GM04503 (cell line): ENCODE data around the gene ETS1.

Experiments
- DNase-seq: peaks from one replicate; pipeline ENCODE4 v3.0.0-alpha.2; 2012; ENCODE audit warnings: low read depth

Gene ETS1

DNA sequence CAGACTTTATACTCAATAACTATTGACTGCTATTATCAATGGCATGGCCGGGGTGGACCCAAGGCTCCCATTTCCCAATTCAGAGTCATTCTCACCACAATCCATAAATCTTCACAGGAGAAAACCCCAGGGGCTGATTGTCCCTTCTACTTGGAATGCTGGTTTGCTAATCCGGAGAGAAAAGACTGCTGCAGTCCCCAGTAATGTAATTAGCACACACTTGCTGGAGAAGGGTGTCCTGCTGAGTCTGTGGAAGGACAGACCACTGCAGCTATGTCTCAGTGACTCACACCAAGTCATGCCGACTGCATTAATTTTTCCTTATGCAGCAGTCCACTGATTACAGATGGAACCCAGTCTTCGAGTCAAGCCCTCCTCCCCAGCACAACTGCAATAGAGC, 5.9 kb upstream of the ETS1 start:
- no peak for DNase-seq

DNA sequence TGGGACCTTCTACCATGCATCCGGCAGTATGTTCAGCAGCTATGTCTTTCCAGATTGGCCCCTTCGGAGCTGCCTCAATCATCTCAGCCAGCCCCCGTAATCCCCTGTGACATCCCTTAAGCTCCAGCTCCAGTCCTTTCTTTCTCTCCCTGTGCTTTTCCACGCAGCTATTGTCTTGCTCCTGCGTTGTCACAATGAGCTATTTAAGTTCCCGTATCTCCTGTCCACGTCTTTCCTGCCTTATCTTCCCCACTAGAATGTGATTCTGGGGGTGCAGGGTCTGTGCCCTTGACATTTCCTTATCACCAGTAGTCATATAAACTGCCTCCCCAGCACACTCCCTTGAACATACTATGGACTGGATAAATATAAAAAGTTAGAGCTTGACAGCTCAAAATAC, 5.1 kb upstream of the ETS1 start:
- no peak for DNase-seq

DNA sequence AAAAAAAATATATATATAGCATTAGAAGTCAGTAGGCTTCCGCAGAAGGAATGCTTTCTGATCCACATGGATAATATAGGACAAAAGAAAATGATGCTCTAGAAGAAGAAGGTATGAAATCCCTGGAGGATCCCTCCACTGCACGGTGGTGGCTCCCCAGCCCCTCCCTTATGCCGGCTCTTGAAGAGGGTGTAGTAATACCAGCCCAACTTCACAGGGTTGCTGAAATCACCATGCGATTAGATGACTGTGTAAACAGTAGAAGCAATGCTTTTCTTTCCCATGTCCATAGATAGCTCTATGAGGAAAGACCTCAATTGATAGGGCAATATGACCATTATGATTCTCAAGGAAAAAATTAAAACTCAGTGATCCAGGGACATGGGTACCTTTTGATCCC, 3.2 kb upstream of the ETS1 start:
- no peak for DNase-seq

DNA sequence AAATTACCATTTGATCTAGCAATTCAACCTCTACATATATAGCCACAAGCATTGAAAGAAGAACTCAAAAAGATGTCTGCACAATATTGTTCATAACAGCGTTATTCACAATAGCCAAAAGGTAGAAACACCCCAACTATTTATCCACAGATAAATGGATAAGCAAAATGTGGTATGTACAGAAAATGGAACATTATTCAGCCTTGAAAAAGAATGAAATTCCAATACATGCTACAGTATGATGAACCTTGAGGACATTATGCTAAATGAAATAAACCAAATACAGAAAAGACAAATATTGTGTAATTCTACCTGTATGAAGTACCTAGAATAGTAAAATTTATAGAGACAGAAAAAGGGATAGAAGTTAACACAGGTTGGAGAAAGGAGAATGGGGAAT, 2.6 kb upstream of the ETS1 start:
- DNase-seq = no peak

DNA sequence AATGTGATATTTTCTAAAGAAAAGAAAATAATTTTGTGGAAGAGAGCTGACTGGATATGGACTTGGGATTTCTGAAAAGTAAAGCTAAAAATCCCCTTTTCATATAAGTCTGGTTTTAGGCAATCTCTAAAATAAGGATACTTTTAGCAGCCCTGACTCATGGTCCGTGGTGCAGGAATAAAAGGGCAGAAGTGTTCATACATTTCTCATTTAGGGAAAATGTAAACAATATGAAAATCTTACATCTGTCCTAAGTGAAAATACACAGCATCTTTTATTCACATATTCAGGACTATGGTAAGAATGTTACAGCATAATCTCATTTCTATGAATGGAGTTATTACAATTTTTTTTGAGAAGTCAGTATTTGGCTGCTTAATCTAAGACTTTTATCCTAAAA, 735 bp upstream of the ETS1 start:
- no peak for DNase-seq

DNA sequence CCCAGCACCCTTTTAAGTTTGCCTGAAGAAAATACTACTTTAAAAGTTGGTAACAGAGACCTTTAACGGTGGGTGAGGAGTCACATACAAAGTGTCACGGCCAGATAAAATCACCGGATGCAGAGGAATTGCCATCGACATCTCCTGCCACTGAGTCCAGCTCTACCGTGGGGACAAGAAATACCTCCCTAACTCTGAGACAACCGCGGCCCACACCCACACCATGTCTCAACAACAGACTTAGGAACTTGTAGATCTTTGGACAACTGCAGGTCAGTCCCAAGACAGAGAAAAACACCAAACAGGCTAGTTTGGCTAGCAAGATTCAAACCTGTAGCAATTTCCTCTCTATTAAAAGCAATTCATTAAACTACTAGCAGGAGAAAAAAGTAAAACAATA, 669 bp downstream of the ETS1 start:
- no peak for DNase-seq

DNA sequence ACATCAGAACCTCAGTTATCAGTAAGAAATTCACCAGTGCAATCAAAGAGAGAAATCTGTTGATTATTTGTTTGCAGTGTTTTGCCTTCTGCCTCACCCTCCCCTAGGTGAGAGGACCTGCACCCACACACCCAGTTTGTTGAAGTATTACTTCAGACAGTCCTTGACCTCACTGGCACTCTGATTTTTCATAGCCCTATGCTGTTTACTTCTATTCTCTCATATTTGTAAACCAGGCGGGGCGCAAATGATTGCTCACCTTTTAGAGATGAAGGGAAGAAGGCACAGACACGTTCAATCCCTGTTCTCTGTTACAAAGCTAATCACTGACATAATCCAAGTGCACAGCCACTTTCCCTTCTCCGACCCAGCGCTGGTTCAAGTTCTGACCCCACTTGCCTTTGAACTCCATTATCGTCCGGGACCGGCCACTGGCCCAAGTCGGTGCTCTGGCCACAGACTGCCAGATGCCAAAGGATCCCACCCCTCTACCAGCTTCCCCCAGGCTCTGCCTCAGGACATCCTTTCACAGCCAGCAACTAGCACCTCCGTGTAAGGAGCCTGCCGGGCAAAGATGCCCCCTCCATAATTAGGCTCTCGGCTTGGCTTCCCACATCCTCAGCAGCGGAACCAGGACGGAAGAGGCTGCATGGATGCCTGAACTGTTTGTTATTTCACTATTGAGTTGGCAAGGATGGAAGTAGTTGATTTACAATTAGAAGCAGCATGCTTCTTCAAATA, 1.7 kb downstream of the ETS1 start:
- no peak for DNase-seq

DNA sequence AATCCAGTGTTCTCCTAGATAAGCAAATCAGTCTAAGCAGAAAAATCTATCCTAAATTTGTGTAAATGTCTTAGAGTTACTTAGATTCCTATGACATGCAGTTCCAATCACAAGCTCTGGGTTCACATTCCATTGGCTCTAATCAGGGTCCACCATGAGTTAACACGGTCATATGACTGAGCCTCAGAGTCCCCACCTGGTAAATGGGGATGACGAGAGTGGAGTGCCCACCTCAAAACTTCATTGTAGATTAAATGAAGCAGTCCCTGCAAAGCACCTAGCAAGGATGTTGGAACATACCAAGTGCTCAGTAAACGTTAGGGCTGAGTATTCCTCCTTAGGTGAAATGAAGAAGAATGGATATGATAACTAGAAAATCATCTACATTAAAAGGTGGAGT, 3.1 kb downstream of the ETS1 start:
- no peak for DNase-seq

DNA sequence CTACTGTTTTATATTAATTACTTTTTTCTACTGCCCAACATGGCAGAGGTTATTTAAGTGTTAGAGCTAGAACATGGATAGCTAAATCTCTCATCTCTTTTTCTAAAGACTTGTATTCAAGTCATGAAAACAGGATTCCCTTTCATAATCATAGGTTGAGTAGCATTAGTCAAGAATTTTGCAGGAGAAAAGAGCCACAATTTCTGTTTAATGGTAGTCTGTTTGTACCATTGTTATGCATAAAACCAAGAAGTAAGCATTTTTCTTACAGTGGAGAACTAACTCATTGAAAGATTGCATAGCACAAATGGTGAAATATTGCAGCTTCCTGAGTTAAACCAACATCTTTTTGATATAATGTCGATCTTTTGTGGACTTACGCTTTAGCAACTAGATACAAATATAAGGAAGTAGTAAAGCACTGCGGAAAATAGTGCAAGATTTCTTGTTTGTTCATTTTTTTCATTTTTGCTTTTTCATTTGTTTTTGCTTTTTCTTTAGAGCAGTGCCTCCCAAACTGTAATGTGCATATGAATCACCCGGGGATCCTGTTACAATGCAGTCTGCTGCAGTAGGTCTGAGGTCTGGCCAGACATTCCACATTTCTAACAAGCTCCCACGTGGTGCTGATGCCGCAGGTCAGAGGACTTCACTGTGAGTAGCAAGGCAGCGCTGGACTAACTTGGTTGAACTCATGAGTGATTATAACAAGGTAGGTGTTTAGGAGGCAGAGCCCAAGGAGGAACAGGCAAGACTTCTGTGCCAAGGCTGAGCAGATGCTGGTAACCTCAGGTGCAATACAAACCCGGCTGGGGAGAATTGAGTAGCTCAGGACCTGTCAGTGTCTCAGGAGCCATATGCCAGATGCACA, 4.6 kb downstream of the ETS1 start:
- DNase-seq = peak; percentile 79

DNA sequence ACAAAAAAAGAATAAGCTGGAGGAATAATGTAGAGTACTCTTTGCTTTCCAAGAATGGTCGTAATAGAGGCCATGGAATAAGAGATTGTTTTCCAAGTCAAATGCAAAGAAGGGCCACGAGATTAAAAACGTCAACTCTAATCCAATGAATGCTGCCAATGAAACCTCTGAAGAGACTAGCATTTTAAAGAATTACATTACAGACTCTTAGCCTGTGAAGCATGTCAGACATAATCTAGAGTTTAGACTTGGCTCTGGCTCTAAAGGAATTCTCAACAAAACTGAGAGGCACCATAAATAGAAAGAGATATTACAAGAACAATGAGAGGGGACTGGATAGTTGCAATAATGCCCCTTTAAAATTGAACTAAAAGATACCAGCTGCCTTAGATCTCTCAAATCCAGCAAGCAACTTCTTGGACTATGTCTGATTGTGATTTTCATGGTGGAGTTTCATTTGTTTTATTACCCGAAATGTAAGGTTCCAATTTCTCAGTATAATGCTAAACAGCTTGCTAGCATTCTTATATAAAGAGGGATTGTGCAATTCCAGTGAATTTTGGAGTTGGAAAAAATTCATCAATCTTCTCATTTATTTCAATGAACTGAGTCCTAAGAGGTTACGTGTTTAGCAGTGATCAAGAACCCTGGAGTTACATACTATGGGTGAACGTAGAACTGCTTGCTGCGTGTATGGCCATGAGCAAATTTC, 5.6 kb downstream of the ETS1 start:
- no peak for DNase-seq

DNA sequence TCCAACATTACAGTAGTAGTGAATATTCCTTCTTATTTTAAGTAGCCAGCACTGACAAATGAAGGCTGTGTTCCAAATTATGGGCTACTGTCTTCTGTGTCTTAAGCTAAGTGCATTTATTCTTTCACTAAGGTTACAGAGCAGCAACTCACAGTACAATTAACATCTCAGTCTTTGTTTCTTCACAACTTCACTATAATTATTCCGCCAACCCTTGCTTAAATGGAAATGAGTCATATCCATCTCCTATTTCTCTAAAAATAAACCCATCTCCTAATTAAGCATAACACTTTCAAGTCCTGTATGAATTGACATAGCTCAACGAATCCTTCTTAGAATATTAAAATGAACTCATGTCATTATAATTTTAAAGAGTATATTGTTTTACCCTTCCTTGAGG, 6.7 kb downstream of the ETS1 start:
- no peak for DNase-seq

DNA sequence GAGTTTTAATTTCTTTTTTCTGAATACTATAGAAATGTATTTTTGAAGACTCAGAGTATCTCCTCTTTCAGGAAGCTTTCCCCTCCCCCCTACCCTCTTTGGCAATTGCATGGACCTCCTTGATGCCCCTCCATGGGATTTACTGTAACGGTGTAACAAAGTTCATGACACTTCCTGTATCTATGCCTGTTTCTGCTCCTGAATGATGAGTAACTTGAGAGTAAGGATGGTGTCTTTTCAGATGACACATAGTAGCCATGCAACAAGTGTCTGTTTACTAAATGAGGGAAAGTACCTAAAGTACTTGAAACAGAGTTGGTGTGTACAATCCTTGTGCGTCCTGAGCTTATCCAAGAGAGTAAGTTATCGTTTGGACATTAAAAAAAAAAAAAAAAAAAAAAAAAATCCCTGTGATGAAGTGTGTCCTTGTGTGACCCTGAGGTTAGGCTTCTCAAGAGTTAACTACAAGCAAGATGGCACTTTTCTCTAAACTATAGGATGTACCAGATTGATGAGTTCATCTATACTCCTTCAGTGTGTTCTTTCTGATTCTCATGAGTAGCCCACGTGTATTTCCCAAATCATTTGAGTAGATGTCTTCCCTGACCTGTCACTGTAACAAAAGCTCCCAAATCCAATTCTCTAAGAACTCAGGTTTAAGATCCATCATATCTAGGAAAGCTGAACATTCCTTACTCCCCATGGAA, 7.4 kb downstream of the ETS1 start:
- DNase-seq = no peak

DNA sequence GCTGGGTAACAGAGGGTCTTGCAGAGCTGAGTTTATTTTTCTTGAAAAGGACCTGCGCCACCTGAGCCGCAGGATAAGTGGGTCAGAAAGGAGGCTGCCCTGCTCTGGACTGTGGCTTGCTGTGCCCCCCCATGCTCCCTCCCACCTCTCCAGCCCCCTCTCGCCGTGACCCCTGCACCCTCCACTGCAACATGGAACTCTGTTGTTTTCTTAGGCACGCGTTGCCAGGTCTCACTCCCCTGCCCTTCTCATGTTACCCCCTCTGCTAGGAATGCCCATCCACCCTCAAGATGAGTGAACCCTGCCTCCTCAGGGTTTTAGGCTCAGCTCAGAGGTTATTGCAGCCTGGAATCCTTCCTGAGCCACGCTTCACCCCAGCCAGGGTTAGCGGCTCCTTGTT, 10.8 kb downstream of the ETS1 start:
- DNase-seq = no peak

DNA sequence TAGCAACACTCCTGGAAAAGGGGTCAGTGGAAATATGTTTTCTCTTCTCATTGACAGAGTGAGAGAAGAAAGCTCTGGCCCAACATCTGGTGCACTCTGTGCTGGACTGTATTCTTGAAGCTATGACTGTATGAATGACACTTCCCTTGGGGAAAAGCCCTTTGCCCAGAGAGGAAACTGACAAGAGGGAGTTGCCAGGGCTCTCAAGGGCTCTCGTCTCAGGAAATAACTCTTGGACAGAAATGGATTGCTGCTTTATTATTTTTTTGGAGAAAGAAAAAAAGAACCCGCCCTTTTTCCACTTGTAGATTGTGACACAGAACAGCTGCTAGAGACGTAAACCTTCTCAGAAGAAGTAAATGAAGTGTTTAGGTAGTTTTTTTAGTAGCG, 11.4 kb downstream of the ETS1 start:
- DNase-seq = no peak

DNA sequence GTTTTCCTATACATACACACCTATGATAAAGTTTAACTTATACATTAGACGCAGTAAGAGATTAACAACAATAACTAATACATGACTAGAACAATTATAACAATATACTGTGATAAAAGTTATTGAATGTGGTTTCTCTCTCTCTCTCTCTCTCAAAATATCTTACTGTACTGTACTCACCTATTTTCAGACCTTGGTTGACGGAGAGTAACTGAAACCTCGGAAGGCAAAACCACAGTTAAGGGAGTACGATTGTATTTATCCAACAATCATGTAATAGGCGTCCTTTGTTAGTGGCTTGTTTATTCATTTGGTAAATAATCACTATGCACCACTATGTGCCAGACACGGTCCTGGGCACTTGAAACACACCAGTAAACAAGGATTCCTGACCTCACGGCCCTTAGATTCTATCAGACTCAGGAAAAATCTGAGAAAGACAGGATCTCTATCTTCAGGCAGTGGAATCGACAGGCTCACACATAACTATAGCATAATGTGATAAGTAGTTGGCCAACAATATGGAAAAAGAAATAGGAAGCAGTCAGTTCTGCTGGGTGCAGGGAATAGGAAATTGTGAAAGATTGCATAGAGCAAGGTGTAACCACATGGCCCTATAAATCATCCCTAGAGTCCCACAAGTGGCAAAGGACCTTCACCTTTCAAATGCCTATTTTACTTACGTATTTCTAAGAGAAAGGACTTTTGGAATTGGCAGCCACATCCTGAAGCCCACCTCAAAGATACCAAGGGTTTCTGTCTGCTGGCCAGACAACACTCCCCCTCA, 12.0 kb downstream of the ETS1 start:
- DNase-seq = no peak

DNA sequence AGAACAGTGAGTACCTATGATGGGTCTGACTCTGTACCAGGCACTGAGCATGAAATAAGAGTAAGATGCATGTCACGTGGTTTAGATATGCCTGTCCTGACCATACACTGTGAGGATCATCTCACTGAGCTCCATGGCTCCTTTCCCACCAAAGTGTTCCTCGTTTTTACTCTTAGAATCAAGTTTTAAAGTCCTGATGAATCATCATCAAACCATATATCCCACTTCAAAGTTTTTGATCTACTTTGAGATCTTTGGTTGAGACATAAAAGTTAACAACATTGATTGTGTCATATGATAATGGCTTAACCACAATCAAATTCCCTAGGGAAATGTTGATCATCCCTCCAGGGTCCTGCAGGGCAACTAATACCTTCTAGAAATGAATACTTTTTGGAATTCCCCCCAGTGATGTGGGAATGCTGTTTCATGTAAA, 12.8 kb downstream of the ETS1 start:
- no peak for DNase-seq

DNA sequence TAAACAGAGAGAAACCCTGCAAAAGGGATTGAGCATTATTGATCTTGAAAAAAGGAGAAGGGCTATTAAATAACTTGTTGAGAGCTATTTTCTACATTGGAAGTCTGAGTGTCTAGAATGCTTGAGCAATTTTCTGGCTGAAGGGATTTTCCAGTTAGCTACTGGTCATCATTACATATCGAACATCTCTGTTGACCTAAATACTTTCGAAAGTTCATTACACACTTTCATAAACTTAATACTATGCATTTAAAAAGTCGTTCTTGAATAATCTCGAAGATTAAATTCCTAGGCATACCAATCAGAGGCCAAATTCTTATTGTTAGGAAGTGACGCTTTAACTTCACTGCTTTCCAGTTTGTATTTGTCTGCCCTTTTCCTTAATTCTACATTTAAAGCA, 13.7 kb downstream of the ETS1 start:
- no peak for DNase-seq

DNA sequence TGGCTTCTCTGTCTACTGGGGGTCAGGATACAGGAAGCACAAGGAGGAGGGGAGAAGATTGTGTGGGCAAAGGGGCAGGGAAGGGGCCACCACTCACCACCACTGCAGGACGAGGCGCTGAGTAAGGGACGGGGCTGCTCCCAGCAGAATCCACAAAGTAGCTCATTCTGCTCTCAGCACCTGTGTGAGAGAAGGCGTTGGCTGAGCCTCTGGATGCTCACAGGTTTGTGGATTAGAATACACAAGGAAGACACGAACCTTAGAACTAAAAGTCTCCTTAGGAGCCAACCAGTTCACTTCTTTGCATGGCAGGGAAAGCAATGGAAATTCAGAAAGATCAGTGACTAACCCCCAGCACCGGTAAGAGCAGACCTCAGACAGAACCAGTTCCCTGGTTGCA, 14.4 kb downstream of the ETS1 start:
- no peak for DNase-seq

DNA sequence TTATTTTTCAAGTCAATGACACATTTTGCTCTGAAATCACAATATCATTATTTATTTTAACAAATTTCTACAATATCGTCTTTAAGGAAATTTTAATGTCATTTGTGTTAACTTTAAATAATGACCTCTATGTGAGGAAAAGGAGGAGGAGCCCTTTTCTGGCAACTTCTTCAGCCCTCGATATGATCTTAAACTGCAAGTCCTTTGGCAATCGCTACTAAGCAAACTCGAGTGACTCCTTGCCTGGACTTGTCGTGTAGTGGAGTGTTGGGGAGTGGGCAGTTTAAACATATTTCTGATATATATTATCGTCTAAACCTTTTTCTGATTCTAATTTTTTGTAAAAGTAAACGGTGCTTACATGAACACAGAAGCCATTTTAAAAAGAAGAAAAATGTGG, 16.7 kb downstream of the ETS1 start:
- no peak for DNase-seq

DNA sequence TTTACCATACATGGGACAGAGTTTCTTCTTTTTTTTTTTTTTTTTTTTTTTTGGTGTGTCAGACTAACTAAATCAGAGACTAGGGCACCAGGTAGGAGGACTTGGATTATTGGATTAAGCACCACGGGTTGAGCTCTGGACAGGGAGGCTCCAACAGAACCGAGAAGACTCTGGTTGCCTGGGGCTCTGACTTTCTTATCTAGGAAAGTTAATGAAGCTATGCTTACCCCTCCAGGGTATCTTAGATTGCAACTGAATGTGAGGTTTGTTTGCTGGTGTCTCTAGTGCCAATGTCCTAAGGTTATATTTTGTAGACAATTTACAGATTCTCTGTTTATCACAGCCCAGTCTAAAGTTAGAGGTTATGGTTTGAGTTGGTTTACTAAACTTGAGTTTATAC, 18.1 kb downstream of the ETS1 start:
- DNase-seq = no peak

DNA sequence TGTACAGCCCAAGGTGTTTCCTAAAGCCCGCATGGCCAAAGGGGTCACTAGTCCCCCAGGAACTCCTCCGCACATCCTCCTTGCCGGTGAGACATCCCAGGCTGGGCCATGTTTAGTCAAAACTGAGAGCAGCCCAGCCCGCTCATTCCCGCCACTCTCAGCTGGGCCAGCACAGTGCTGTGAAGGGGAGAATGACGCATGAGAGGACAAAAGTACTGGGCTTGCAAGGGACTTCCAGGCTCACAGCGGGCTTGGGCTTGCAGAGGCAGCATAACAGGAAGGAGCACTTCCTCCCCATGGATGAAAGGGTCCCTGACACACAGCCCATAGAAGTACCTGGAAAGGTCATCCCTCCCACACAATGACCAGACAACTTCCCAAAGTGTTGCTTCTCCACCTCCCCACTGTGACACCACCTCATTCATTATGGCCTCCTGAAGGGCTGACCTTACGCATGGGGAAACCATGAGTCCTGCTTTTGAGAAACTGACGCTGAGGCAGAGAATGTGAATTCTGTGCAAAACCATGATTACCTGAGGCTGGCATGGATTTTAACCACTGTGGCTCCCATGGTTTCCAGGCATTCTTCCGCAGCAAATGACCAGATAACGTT, 19.1 kb downstream of the ETS1 start:
- no peak for DNase-seq
